A549 (cell line): Measurements from ENCODE around the gene MPPED2. TPM values are rescaled to one million over a fixed set of nuclear protein-coding genes. Genes with fewer than 3 reads are reported as not detected.

Experiments
- ATAC-seq, 2 experiments: fragments of 200-7000 bp in 1 of 2; fragments of >200 bp in 1 of 2; cut with Nextera tagmentation in 1 of 2; cut with Tn5 transposase in 1 of 2; 3 replicates each; pipeline versions ENCODE4 v1.8.0 to v1.9.1; 2018 to 2020; ENCODE audit warnings: mild to moderate bottlenecking in 1 of 2, moderate library complexity in 1 of 2
- CTCF ChIA-PET: fragments of 300-600 bp; sonication (Branson Sonifier 250); formaldehyde crosslinking; extraction: SDS; loops from one replicate; lab custom pipeline; 2021; ENCODE audit warnings: antibody characterized with exemption, inconsistent platforms; lab: Yijun Ruan, JAX
- POLR2A ChIA-PET: fragments of 350-600 bp; formaldehyde crosslinking; extraction: SDS; loops from one replicate; lab custom pipeline; 2021; ENCODE audit warnings: antibody characterized with exemption, inconsistent platforms; lab: Yijun Ruan, JAX
- DNase-seq, 2 experiments: peaks; one replicate each; pipeline versions ENCODE4 v3.0.0 to v3.0.0-alpha.2; 2011 to 2016; ENCODE audit warnings: low read depth in 1 of 2, low spot score in 1 of 2
- FAIRE-seq: peaks from 2 replicates; lab custom pipeline; 2011; peaks lifted over from hg19 to GRCh38; lab: Jason Lieb, UNC
- H3K27ac ChIP-seq, 2 experiments: fragments of >200 bp; sonication (Bioruptor Twin); formaldehyde crosslinking; 3 replicates each; pipeline ENCODE4 v1.5.1; 2016 to 2017
- H3K4me1 ChIP-seq: fragments of >200 bp; sonication (Bioruptor Twin); formaldehyde crosslinking; 3 replicates; pipeline ENCODE4 v1.6.1; 2016
- H3K4me2 ChIP-seq: fragments of >200 bp; sonication (Bioruptor Twin); formaldehyde crosslinking; 3 replicates; pipeline ENCODE4 v1.6.1; 2016
- H3K4me3 ChIP-seq: fragments of >200 bp; sonication (Bioruptor Twin); formaldehyde crosslinking; 3 replicates; pipeline ENCODE4 v1.5.1; 2016
- H3K9me3 ChIP-seq: fragments of >200 bp; sonication (Bioruptor Twin); formaldehyde crosslinking; 3 replicates; pipeline ENCODE4 v1.6.1; 2016
- CBX2 ChIP-seq: fragments of 200-600 bp; sonication (generic); IDR thresholded peaks from 2 replicates; pipeline ENCODE4 v1.6.1; 2016; ENCODE audit warnings: low read depth, mild to moderate bottlenecking, borderline replicate concordance
- FOSB ChIP-seq: fragments of 250-450 bp; sonication (Bioruptor Pico); IDR thresholded peaks from 2 replicates; pipeline ENCODE4 v1.5.0; 2020; ENCODE audit warnings: mild to moderate bottlenecking, moderate library complexity
- GATA3 ChIP-seq: IDR thresholded peaks from 2 replicates; pipeline ENCODE4 v1.6.1; 2012; ENCODE audit warnings: borderline replicate concordance
- HDAC2 ChIP-seq: fragments of 200-600 bp; sonication (generic); IDR thresholded peaks from 2 replicates; pipeline ENCODE4 v1.6.1; 2016
- HEYL ChIP-seq: fragments of 250-450 bp; sonication (Bioruptor Pico); IDR thresholded peaks from 2 replicates; pipeline ENCODE4 v1.8.0; 2021; ENCODE audit warnings: mild to moderate bottlenecking, moderate library complexity
- HOXA7 ChIP-seq: fragments of 250-450 bp; sonication (Bioruptor Pico); IDR thresholded peaks from 2 replicates; pipeline ENCODE4 v1.5.0; 2020; ENCODE audit warnings: mild to moderate bottlenecking, moderate library complexity
- HOXB13 ChIP-seq: fragments of 250-450 bp; sonication (Bioruptor Pico); IDR thresholded peaks from 2 replicates; pipeline ENCODE4 v1.5.0; 2020; ENCODE audit warnings: low read depth, mild to moderate bottlenecking, moderate library complexity
- HOXB5 ChIP-seq: fragments of 250-450 bp; sonication (Bioruptor Pico); IDR thresholded peaks from 2 replicates; pipeline ENCODE4 v1.5.0; 2020; ENCODE audit warnings: mild to moderate bottlenecking, moderate library complexity
- MAZ ChIP-seq: fragments of 150-350 bp; IDR thresholded peaks from 2 replicates; pipeline ENCODE4 v1.6.1; 2014; ENCODE audit warnings: antibody characterized with exemption, low read depth, low read length, borderline replicate concordance
- NFE2L2 ChIP-seq: fragments of 150-350 bp; conservative IDR thresholded peaks from 2 replicates; pipeline ENCODE4 v1.6.1; 2014; ENCODE audit warnings: low read length
- PHF8 ChIP-seq: fragments of 200-600 bp; sonication (generic); IDR thresholded peaks from 2 replicates; pipeline ENCODE4 v1.6.1; 2016; ENCODE audit warnings: low read depth, mild to moderate bottlenecking, antibody characterized with exemption, moderate library complexity, borderline replicate concordance
- POLR2A ChIP-seq: IDR thresholded peaks from 2 replicates; pipeline ENCODE4 v1.6.1; 2012; ENCODE audit warnings: mild to moderate bottlenecking, low read length
- RCOR1 ChIP-seq: fragments of 150-350 bp; IDR thresholded peaks from 2 replicates; pipeline ENCODE4 v1.6.1; 2014; ENCODE audit warnings: antibody characterized with exemption, low read length, low read depth
- RFX5 ChIP-seq: fragments of 450-650 bp; IDR thresholded peaks from 2 replicates; pipeline ENCODE4 v1.7.1; 2014; ENCODE audit warnings: antibody characterized with exemption, mild to moderate bottlenecking, moderate library complexity
- SREBF2 ChIP-seq: fragments of 450-650 bp; IDR thresholded peaks from 2 replicates; pipeline ENCODE4 v1.6.1; 2014; ENCODE audit warnings: mild to moderate bottlenecking, moderate library complexity
- ZC3H11A ChIP-seq: fragments of 450-650 bp; IDR thresholded peaks from 2 replicates; pipeline ENCODE4 v1.6.1; 2014; ENCODE audit warnings: antibody characterized with exemption, mild to moderate bottlenecking
- ZFP36 ChIP-seq: fragments of 450-650 bp; IDR thresholded peaks from 2 replicates; pipeline ENCODE4 v1.6.1; 2014; ENCODE audit warnings: borderline replicate concordance; ENCODE audit not compliant: partially characterized antibody
- WGBS: methylation state at CpG from one replicate; pipeline ENCODE4 v1.1.6; 2017; ENCODE audit errors: missing lambda C conversion rate; 5-methylcytosine and 5-hydroxymethylcytosine counted together
- polyA plus RNA-seq, 4 experiments: library from polyadenylated mRNA; depleted of rRNA in 3 of 4; stranded (reverse); fragments of >200 nt; fragmentation: RNase III in 1 of 4; extraction: RNeasy Plus Mini Kit Qiagen cat#74134 plus additional on column Dnase treatment in 1 of 4; gene quantifications; 2 replicates in 3 of 4; 3 replicates in 1 of 4; pipeline ENCODE4 v1.2.3, GENCODE V29; 2011 to 2017
- TF ChIP-seq, protein P1 (sequence below): fragments of >200 bp; sonication (Bioruptor Twin); formaldehyde crosslinking; IDR thresholded peaks from 3 replicates; pipeline ENCODE4 v1.5.1; 2016
- TF ChIP-seq, protein P2 (sequence below): fragments of 450-650 bp; IDR thresholded peaks from 2 replicates; pipeline ENCODE4 v1.6.1; 2014; ENCODE audit warnings: antibody characterized with exemption
- TF ChIP-seq, protein P3 (sequence below): IDR thresholded peaks from 2 replicates; pipeline ENCODE4 v1.6.1; 2012
- TF ChIP-seq, protein P4 (sequence below): fragments of >200 bp; sonication (Bioruptor Twin); formaldehyde crosslinking; IDR thresholded peaks from 2 replicates; pipeline ENCODE4 v1.6.1; 2016
- TF ChIP-seq, protein P5 (sequence below): fragments of 150-350 bp; IDR thresholded peaks from 2 replicates; pipeline ENCODE4 v1.6.1; 2014; ENCODE audit warnings: low read depth, mild to moderate bottlenecking, low read length

Gene MPPED2
- polyA plus RNA-seq, 2 of the 4 experiments (the other 2 are of a cell fraction), result not detected

DNA sequence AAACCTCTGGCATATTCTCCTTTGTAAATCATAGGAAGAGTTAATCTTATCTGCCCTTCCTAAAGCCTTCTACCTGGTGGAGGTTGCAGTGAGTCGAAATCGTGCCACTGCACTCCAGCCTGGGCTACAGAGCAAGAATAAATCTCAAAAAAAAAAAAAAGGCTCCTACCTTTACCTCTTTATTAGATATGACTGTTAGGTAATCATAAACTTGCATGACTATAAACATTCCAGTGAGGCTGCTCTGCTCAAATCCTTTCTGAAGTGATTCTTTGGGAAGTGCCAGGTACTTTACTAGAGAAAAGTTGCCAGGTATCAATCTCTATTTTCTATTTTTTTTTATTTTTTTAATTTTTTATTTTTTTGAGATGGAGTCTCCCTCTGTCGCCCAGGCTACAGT is 59.6 kb downstream of the MPPED2 start:
- FAIRE-seq (no peak), DNase-seq (no peak), ATAC-seq (no peak)
- TF ChIP-seq ZC3H11A, result no peak
- TF ChIP-seq ZFP36, result no peak
- no peak for TF ChIP-seq RFX5
- TF ChIP-seq FOSB, result no peak
- TF ChIP-seq, protein P1, sequence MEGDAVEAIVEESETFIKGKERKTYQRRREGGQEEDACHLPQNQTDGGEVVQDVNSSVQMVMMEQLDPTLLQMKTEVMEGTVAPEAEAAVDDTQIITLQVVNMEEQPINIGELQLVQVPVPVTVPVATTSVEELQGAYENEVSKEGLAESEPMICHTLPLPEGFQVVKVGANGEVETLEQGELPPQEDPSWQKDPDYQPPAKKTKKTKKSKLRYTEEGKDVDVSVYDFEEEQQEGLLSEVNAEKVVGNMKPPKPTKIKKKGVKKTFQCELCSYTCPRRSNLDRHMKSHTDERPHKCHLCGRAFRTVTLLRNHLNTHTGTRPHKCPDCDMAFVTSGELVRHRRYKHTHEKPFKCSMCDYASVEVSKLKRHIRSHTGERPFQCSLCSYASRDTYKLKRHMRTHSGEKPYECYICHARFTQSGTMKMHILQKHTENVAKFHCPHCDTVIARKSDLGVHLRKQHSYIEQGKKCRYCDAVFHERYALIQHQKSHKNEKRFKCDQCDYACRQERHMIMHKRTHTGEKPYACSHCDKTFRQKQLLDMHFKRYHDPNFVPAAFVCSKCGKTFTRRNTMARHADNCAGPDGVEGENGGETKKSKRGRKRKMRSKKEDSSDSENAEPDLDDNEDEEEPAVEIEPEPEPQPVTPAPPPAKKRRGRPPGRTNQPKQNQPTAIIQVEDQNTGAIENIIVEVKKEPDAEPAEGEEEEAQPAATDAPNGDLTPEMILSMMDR, result no peak
- TF ChIP-seq, protein P2, sequence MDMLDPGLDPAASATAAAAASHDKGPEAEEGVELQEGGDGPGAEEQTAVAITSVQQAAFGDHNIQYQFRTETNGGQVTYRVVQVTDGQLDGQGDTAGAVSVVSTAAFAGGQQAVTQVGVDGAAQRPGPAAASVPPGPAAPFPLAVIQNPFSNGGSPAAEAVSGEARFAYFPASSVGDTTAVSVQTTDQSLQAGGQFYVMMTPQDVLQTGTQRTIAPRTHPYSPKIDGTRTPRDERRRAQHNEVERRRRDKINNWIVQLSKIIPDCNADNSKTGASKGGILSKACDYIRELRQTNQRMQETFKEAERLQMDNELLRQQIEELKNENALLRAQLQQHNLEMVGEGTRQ, result no peak
- TF ChIP-seq SREBF2, result no peak
- TF ChIP-seq MAZ, result no peak
- no peak for TF ChIP-seq HOXB5 (CRISPR knock-in tag)
- TF ChIP-seq HOXB13, result no peak
- TF ChIP-seq HDAC2, result no peak
- TF ChIP-seq, protein P3, sequence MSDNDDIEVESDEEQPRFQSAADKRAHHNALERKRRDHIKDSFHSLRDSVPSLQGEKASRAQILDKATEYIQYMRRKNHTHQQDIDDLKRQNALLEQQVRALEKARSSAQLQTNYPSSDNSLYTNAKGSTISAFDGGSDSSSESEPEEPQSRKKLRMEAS, result no peak
- WGBS, result 19% methylated on average over 3 of the region's 3 CpGs
- Histone ChIP-seq H3K4me3 (no peak overlapping the region), H3K4me2 (no peak overlapping the region), H3K27ac (no peak overlapping the region), H3K4me1 (no peaks in the 10 kb centered on the region), H3K9me3 (no peaks in the 10 kb centered on the region)
- CTCF ChIA-PET, result interaction anchor here (0.7 kb wide), 1 partner anchor 1046 kb away, joined by 4 read pairs; no protein-coding TSS in a partner anchor
- POLR2A ChIA-PET, result no interaction called here

DNA sequence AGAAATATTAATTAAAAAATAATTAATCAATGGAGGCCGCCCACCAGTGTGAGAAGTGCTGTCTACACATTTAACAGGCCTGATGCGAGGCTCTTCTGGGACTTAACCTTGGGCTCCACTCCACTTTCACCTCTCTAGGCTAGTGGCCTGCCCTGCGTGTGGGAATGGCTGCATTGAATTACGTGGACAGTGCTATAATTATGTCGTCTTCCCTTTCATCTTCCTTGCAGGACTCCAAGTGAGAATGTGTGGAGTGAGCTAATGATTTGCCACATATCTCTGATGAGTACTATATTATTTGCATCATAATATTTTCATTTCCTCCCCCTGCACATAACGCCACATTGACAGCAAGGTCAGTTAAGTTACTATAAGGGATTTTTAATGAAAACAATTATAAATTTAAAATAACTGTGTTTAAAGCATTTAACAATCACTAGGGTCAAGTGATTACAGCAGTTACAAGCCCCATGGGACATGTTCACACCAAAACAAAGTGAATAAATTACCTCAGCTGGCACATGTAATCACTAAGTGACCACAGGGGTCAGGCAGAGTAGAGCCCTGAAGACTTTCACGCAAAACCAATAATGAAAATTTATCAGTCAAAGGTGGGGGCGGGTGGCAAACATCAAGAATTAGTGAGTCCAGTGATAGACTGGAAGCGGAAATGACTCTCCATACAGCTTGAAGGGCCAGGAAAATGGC is 63.5 kb downstream of the MPPED2 start:
- Histone ChIP-seq H3K9me3 (no peaks in the 10 kb centered on the region), H3K4me2 (no peak overlapping the region), H3K27ac (no peak overlapping the region), H3K4me1 (no peaks in the 10 kb centered on the region), H3K4me3 (no peak overlapping the region)
- TF ChIP-seq, protein P4, sequence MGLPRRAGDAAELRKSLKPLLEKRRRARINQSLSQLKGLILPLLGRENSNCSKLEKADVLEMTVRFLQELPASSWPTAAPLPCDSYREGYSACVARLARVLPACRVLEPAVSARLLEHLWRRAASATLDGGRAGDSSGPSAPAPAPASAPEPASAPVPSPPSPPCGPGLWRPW, result no peak
- TF ChIP-seq POLR2A, result no peak
- TF ChIP-seq, protein P5, sequence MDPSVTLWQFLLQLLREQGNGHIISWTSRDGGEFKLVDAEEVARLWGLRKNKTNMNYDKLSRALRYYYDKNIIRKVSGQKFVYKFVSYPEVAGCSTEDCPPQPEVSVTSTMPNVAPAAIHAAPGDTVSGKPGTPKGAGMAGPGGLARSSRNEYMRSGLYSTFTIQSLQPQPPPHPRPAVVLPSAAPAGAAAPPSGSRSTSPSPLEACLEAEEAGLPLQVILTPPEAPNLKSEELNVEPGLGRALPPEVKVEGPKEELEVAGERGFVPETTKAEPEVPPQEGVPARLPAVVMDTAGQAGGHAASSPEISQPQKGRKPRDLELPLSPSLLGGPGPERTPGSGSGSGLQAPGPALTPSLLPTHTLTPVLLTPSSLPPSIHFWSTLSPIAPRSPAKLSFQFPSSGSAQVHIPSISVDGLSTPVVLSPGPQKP, result no peak
- TF ChIP-seq CBX2, result no peak
- TF ChIP-seq HEYL (CRISPR knock-in tag), result no peak
- no peak for TF ChIP-seq RCOR1
- TF ChIP-seq HOXB13, result no peak
- no peak for TF ChIP-seq HOXA7 (CRISPR knock-in tag)
- TF ChIP-seq NFE2L2, result no peak
- TF ChIP-seq HOXB5 (CRISPR knock-in tag), result no peak
- TF ChIP-seq PHF8, result no peak
- no peak for TF ChIP-seq GATA3
- no peak for TF ChIP-seq HDAC2
- 37% methylated on average over 9 of the region's 9 CpGs for WGBS
- CTCF ChIA-PET, result no interaction called here
- FAIRE-seq, result no peak
- POLR2A ChIA-PET, result no interaction called here
- DNase-seq, result no peak
- no peak for ATAC-seq
